WTC11 (cell line): Measurements from ENCODE around the gene JOSD2. TPM values are rescaled to one million over a fixed set of nuclear protein-coding genes. Genes with fewer than 3 reads are reported as not detected.

Experiments
- ATAC-seq: fragments of 200-7000 bp; cut with Tn5 transposase; 2 replicates; pipeline ENCODE4 v1.10.0; 2021; ENCODE audit warnings: mild to moderate bottlenecking, moderate library complexity
- CTCF ChIA-PET: fragments of 300-600 bp; sonication (Branson Sonifier 250); formaldehyde crosslinking; loops from one replicate; lab custom pipeline; 2021; ENCODE audit warnings: antibody characterized with exemption; lab: Charles Lee
- POLR2A ChIA-PET: fragments of 350-600 bp; sonication (Branson Sonifier 250); formaldehyde crosslinking; loops from one replicate; lab custom pipeline; 2021; ENCODE audit warnings: antibody characterized with exemption; lab: Charles Lee
- DNase-seq: peaks from one replicate; pipeline ENCODE4 v3.0.0; 2021; ENCODE audit warnings: low spot score
- H3K27ac Mint-ChIP-seq: 2 replicates; pipeline ENCODE4 v1.8.0; 2021; ENCODE audit warnings: mixed read lengths
- H3K27me3 Mint-ChIP-seq: 2 replicates; pipeline ENCODE4 v1.8.0; 2021; ENCODE audit warnings: low read depth, mild to moderate bottlenecking, moderate library complexity, mixed read lengths
- H3K36me3 Mint-ChIP-seq: 2 replicates; pipeline ENCODE4 v1.8.0; 2021; ENCODE audit warnings: mixed read lengths
- H3K4me1 Mint-ChIP-seq: 2 replicates; pipeline ENCODE4 v1.8.0; 2022; ENCODE audit warnings: mixed read lengths
- H3K4me3 Mint-ChIP-seq: 2 replicates; pipeline ENCODE4 v1.8.0; 2021; ENCODE audit warnings: mild to moderate bottlenecking, moderate library complexity, mixed read lengths
- H3K9me3 Mint-ChIP-seq: 2 replicates; pipeline ENCODE4 v1.8.0; 2021; ENCODE audit warnings: mixed read lengths
- ARID4B ChIP-seq: sonication (generic); formaldehyde crosslinking; IDR thresholded peaks from 2 replicates; pipeline ENCODE4 v1.8.0; 2023; ENCODE audit warnings: missing genetic modification reagents, mild to moderate bottlenecking, borderline replicate concordance
- CREB1 ChIP-seq: sonication (generic); formaldehyde crosslinking; IDR thresholded peaks from 2 replicates; pipeline ENCODE4 v1.8.0; 2023; ENCODE audit warnings: mild to moderate bottlenecking, missing genetic modification reagents
- E2F4 ChIP-seq: sonication (generic); formaldehyde crosslinking; IDR thresholded peaks from 2 replicates; pipeline ENCODE4 v1.8.1; 2022; ENCODE audit warnings: low read depth, mild to moderate bottlenecking, moderate library complexity, missing genetic modification reagents, borderline replicate concordance
- ERG ChIP-seq: fragments of 250-450 bp; sonication (Bioruptor Pico); IDR thresholded peaks from 2 replicates; pipeline ENCODE4 v1.8.0; 2021; ENCODE audit warnings: mild to moderate bottlenecking
- MXD4 ChIP-seq: fragments of 250-450 bp; sonication (Bioruptor Pico); IDR thresholded peaks from 2 replicates; pipeline ENCODE4 v1.8.0; 2021; ENCODE audit warnings: mild to moderate bottlenecking, moderate library complexity, borderline replicate concordance
- NFE2L1 ChIP-seq: sonication (generic); formaldehyde crosslinking; IDR thresholded peaks from 2 replicates; pipeline ENCODE4 v1.8.1; 2023; ENCODE audit warnings: missing genetic modification reagents
- NR2C2 ChIP-seq: sonication (generic); formaldehyde crosslinking; IDR thresholded peaks from 2 replicates; pipeline ENCODE4 v1.8.0; 2022; ENCODE audit warnings: mild to moderate bottlenecking, missing genetic modification reagents
- PREB ChIP-seq: sonication (generic); formaldehyde crosslinking; IDR thresholded peaks from 2 replicates; pipeline ENCODE4 v1.8.1; 2022; ENCODE audit warnings: mild to moderate bottlenecking, missing genetic modification reagents, moderate library complexity, borderline replicate concordance
- RORB ChIP-seq: fragments of 250-450 bp; sonication (Bioruptor Pico); IDR thresholded peaks from 2 replicates; pipeline ENCODE4 v1.9.0; 2021; ENCODE audit warnings: mild to moderate bottlenecking
- STAT6 ChIP-seq: sonication (generic); formaldehyde crosslinking; conservative IDR thresholded peaks from 2 replicates; pipeline ENCODE4 v1.8.1; 2023; ENCODE audit warnings: mild to moderate bottlenecking, low read depth, missing genetic modification reagents, moderate library complexity
- TEAD1 ChIP-seq: sonication (generic); formaldehyde crosslinking; IDR thresholded peaks from 2 replicates; pipeline ENCODE4 v1.8.0; 2022; ENCODE audit warnings: mild to moderate bottlenecking, missing genetic modification reagents
- TEAD4 ChIP-seq: sonication (generic); formaldehyde crosslinking; IDR thresholded peaks from 2 replicates; pipeline ENCODE4 v1.8.0; 2022; ENCODE audit warnings: mild to moderate bottlenecking, missing genetic modification reagents
- USF2 ChIP-seq: sonication (generic); formaldehyde crosslinking; IDR thresholded peaks from 2 replicates; pipeline ENCODE4 v1.8.1; 2023; ENCODE audit warnings: mild to moderate bottlenecking, missing genetic modification reagents, moderate library complexity
- ZBTB21 ChIP-seq: sonication (generic); formaldehyde crosslinking; IDR thresholded peaks from 2 replicates; pipeline ENCODE4 v1.8.1; 2023; ENCODE audit warnings: mild to moderate bottlenecking, missing genetic modification reagents, borderline replicate concordance
- ZNF219 ChIP-seq: sonication (generic); formaldehyde crosslinking; IDR thresholded peaks from 2 replicates; pipeline ENCODE4 v1.8.0; 2023; ENCODE audit warnings: missing genetic modification reagents, mild to moderate bottlenecking, borderline replicate concordance
- ZNF281 ChIP-seq: sonication (generic); formaldehyde crosslinking; IDR thresholded peaks from 2 replicates; pipeline ENCODE4 v1.8.0; 2023; ENCODE audit warnings: mild to moderate bottlenecking, missing genetic modification reagents
- ZNF396 ChIP-seq: fragments of 250-450 bp; sonication (Bioruptor Pico); IDR thresholded peaks from 2 replicates; pipeline ENCODE4 v1.8.0; 2021; ENCODE audit warnings: mild to moderate bottlenecking, moderate library complexity, borderline replicate concordance
- ZNF416 ChIP-seq: fragments of 250-450 bp; sonication (Bioruptor Pico); IDR thresholded peaks from 2 replicates; pipeline ENCODE4 v1.9.0; 2021; ENCODE audit warnings: mild to moderate bottlenecking, inconsistent platforms
- total RNA-seq: library from RNA; stranded (reverse); gene quantifications from 3 replicates; pipeline ENCODE4 v1.2.3, GENCODE V29; 2021

JOSD2 gene
- total RNA-seq, 1 experiment from 2014 or later, result 4.0 TPM

- TF ChIP-seq ARID4B (CRISPR knock-in tag) (no peak), ZNF281 (no peak), ZNF219 (no peak), RORB (CRISPR knock-in tag) (no peak), NR2C2 (CRISPR knock-in tag) (no peak), ZBTB21 (CRISPR knock-in tag) (no peak), MXD4 (CRISPR knock-in tag) (no peak)
Observed at GRCh38 chr19:50516964-50517703, 6.1 kb upstream of the JOSD2 start (continued).

- ATAC-seq, result no peak
- Mint-ChIP-seq H3K4me1 (peaks cover 9% of the 10 kb centered on the region), H3K4me3 (no peak overlapping the region), H3K36me3 (peaks cover 5% of the 10 kb centered on the region; the same call in 1 of the 2 replicates), H3K27me3 (peaks cover 25% of the 10 kb centered on the region), H3K9me3 (peaks cover 5% of the 10 kb centered on the region), H3K27ac (no peak overlapping the region)
- CTCF ChIA-PET, result interaction anchor here (0.6 to 4.3 kb wide), 10 partner anchors 16 to 187 kb away, joined by 3 to 55 read pairs (median 4); no protein-coding TSS in a partner anchor
- DNase-seq, result no peak
- POLR2A ChIA-PET, result no interaction called here
- TF ChIP-seq TEAD1 (CRISPR knock-in tag) (no peak), ERG (no peak), ZNF416 (CRISPR knock-in tag) (no peak), STAT6 (no peak), PREB (no peak), USF2 (CRISPR knock-in tag) (no peak), ZNF396 (CRISPR knock-in tag) (no peak), E2F4 (no peak), NFE2L1 (CRISPR knock-in tag) (no peak), CREB1 (CRISPR knock-in tag) (no peak), TEAD4 (CRISPR knock-in tag) (no peak)
Observed at GRCh38 chr19:50516456-50516855, 5.5 kb upstream of the JOSD2 start.
